ENCODE results near the gene MST1R.

The MST1R gene

DNA sequence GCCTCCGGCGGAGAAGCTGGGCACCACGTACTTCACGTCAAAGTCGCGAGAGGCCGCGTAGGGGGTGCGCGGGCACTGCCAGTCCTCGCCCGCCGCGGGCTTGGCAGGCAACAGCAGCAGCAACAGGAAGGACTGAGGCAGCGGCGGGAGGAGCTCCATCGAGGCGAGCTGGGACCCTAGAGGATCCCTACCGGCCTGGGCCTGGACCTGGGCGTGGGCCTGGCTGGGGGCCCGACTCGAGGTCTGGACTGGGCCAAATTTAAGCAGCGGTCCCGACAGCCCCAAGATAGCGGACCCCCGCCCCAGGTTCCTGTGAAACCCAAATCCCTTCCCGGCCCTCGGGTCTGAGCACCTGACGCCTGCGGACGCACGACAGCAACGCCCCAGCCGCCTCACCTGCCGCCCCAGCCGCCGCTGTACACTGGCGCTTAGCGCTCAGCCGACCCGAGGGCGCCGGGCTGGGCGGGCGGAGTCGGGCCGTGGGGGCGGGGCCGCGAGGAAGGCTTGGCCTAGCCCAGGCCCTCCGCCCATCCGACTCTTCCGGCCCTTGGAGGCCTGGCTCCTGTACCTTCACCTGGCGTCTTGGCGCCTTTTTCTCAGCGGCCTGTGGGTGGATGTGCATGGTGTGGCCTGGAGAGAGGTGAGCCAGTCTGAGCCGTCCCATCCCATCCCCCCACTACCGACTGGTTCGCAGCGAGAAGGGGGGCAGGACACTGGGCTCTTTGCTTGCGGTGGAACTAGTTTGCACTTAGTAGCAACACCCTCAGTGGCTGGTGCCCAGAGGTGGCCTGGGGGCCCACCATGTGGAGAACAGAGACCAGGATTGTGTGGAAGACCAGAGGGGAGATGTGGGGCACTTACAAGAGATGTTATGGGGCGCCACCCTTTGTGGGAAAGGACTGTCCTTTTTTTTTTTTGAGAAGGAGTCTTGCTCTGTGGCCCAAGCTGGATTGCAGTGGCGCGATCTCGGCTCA, at the start of gene MST1R:
TSS of gene MST1R (minus strand) at position 423 of the 974 bp plus-strand sequence. CDS start at position 159, 264 bp downstream.
- CTCF ChIA-PET, result no interaction called here
- peak; percentile 59 for DNase-seq (ENCODE audit: extremely low spot score)
- TF ChIP-seq TARDBP (IDR thresholded peaks at IDR 0.05) (no peak), ARNT (IDR thresholded peaks at IDR 0.05) (no peak), HDGF (IDR thresholded peaks at IDR 0.05; ENCODE audit: borderline replicate concordance) (no peak), FOXA1 (IDR thresholded peaks at IDR 0.05) (no peak), NFRKB (IDR thresholded peaks at IDR 0.05) (no peak), BHLHE40 (IDR thresholded peaks at IDR 0.05; ENCODE audit: borderline replicate concordance) (no peak)
- POLR2A ChIA-PET, result interaction anchor here (1.0 kb wide), 2 partner anchors 11 to 26 kb away, joined by 3 read pairs; partner anchors contain the start of gene MON1A

DNA sequence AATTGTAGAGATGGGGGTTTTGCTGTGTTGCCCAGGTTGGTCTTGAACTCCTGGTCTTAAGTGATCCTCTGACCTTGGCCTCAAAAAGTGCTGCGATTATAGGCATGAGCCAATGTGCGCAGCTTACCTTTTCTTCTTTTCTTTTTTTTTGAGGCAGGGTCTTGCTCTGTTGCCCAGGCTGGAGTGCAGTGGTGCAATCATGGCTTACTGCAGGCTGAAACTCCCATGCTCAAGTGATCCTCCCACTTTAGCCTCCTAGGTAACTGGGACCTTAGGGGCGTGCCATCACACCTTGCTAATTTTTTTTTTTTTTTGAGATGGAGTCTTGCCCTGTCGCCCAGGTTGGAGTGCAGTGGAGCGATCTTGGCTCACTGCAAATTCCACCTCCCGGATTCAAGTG, 49.3 kb upstream of the MST1R start:
- POLR2A ChIA-PET, result no interaction called here
- CTCF ChIA-PET, result no interaction called here
- TF ChIP-seq HDGF (IDR thresholded peaks at IDR 0.05; ENCODE audit: borderline replicate concordance), result no peak
- no peak for TF ChIP-seq NFRKB (IDR thresholded peaks at IDR 0.05)
- TF ChIP-seq ZNF384 (IDR thresholded peaks at IDR 0.05), result no peak
- TF ChIP-seq SUZ12 (IDR thresholded peaks at IDR 0.05), result no peak
- no peak for TF ChIP-seq FOXM1 (IDR thresholded peaks at IDR 0.05; ENCODE audit: borderline replicate concordance)
- TF ChIP-seq LEF1 (IDR thresholded peaks at IDR 0.05; ENCODE audit: borderline replicate concordance), result no peak
- TF ChIP-seq TARDBP (IDR thresholded peaks at IDR 0.05), result no peak
- no peak for TF ChIP-seq ARNT (IDR thresholded peaks at IDR 0.05)
- TF ChIP-seq, protein P1, sequence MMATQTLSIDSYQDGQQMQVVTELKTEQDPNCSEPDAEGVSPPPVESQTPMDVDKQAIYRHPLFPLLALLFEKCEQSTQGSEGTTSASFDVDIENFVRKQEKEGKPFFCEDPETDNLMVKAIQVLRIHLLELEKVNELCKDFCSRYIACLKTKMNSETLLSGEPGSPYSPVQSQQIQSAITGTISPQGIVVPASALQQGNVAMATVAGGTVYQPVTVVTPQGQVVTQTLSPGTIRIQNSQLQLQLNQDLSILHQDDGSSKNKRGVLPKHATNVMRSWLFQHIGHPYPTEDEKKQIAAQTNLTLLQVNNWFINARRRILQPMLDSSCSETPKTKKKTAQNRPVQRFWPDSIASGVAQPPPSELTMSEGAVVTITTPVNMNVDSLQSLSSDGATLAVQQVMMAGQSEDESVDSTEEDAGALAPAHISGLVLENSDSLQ (IDR thresholded peaks at IDR 0.05), result no peak
- TF ChIP-seq FOXK2 (IDR thresholded peaks at IDR 0.05), result no peak
- TF ChIP-seq L3MBTL2 (conservative IDR thresholded peaks at IDR 0.05), result no peak
- no peak for TF ChIP-seq CTBP1 (IDR thresholded peaks at IDR 0.05; ENCODE audit: borderline replicate concordance)
- DNase-seq (ENCODE audit: extremely low spot score), result no peak

DNA sequence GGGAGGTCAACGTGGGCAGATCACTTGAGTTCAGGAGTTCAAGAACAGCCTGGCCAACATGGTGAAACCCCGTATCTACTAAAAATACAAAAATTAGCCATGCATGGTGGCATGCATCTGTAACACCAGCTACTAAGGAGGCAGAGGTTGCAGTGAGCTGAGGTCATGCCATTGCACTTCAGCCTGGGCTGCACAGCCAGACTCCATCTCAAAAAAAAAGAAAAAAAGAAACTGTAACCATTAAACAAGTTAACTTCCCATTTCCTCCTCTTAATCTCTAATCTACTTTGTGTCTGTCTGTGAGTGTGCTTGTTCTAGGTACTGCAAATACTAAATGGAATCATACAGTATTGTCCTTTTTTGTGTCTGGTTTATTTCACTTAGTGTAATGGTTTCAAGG, 39.0 kb upstream of the MST1R start:
- CTCF ChIA-PET, result no interaction called here
- DNase-seq (ENCODE audit: extremely low spot score), result no peak
- POLR2A ChIA-PET, result no interaction called here
- TF ChIP-seq BHLHE40 (IDR thresholded peaks at IDR 0.05; ENCODE audit: borderline replicate concordance), result no peak
- no peak for TF ChIP-seq ARNT (IDR thresholded peaks at IDR 0.05)
- TF ChIP-seq ZNF384 (IDR thresholded peaks at IDR 0.05), result no peak

DNA sequence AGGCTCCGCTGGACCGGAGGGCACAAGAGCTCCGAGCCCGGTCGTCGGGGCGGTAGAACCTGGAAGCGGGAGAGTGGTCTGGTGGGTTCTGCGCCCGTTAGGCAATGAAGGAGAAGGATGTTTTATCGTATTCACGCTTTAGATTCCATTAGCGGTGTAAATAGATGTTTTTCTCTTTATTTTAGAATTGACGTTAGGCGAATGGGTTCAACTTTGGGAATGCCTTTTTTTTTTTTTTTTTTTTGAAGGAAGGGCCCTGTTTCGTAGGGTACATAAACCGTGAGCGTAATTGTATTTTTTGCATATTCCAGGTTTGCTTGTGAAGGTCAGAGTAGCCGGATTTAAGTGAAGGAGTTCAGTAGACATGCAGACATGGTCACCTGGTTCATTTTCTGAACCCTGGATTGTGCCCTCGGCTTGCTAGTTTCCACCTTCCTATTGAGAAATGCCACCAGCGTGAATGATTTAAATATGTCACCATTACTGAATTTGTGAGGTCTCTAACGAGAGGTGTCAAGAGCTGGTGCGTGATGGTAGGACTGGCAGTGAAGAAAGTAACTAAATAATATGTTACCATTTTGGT, 37.1 kb upstream of the MST1R start:
- POLR2A ChIA-PET, result interaction anchor here (1.0 to 2.8 kb wide), 12 partner anchors 9 to 164 kb away, joined by 3 to 72 read pairs (median 6); partner anchors contain the start of genes IP6K1 and MON1A
- DNase-seq (ENCODE audit: extremely low spot score), result no peak
- TF ChIP-seq L3MBTL2 (conservative IDR thresholded peaks at IDR 0.05), result no peak
- no peak for TF ChIP-seq LEF1 (IDR thresholded peaks at IDR 0.05; ENCODE audit: borderline replicate concordance)
- TF ChIP-seq ZNF384 (IDR thresholded peaks at IDR 0.05), result peak; percentile 74
- no peak for TF ChIP-seq NFRKB (IDR thresholded peaks at IDR 0.05)
- TF ChIP-seq FOXA1 (IDR thresholded peaks at IDR 0.05), result no peak
- no peak for TF ChIP-seq FOXK2 (IDR thresholded peaks at IDR 0.05)
- no peak for TF ChIP-seq SUZ12 (IDR thresholded peaks at IDR 0.05)
- TF ChIP-seq, protein P1 (IDR thresholded peaks at IDR 0.05), result no peak
- CTCF ChIA-PET, result interaction anchor here (0.6 to 1.0 kb wide), 4 partner anchors 21 to 107 kb away, joined by 3 to 5 read pairs (median 3); no protein-coding TSS in a partner anchor

DNA sequence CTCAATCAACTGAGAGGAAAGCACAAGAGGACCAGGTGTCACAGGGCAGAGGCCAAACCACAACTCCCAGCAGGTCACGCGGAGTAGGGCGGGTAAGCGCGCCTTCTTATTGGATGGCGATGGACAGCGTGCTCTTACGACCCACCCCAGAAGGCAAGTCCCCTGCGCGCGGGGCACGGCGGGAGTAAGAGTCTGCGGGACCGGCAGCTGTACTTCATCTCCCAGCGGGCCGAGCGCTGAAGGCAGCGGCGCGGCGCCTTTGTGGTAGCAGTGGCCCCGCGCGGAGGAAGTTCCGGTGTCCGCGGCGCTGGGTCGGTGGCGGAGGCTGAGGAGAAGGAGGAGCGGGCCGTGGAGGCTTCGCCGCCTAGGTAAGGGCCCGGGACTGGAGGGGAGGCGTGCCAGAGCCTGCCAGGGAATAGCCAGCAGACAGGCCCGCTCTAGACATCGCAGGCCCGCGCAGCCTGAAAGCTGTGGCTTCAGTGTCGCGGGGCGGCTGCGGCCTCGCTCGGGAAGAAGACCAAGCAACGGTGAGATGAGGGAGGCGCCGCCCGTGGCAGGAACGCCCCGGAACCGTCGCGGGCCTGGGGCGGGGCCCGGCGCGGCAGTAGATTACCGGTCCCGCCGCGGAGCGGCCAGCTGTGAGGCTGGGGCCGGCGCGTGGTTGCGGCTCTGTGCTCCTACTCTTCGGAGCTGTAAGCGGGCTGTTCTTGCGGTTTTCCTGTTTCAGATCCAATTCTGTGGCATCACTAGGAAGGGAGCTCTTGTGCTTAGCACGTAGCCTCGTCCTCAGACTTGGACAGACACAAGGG, 36.4 kb upstream of the MST1R start, which contains the start of gene RBM6:
TSS of gene RBM6 (plus strand) at position 293 of the 809 bp plus-strand sequence. CDS start 22,492 bp downstream, outside the sequence.
- ChIA-PET CTCF (interaction anchor here (0.6 to 1.2 kb wide), 3 partner anchors 9 to 107 kb away, joined by 3 read pairs; no protein-coding TSS in a partner anchor), POLR2A (interaction anchor here (0.6 to 2.8 kb wide), 14 partner anchors 10 to 165 kb away, joined by 3 to 72 read pairs (median 6); partner anchors contain the start of genes IP6K1 and MON1A)
- DNase-seq (ENCODE audit: extremely low spot score), result peak; percentile 96
- TF ChIP-seq CTBP1 (IDR thresholded peaks at IDR 0.05; ENCODE audit: borderline replicate concordance) (no peak), HDGF (IDR thresholded peaks at IDR 0.05; ENCODE audit: borderline replicate concordance) (peak; percentile 25; the same call in 1 of the 2 replicates), ZNF384 (IDR thresholded peaks at IDR 0.05) (no peak), SUZ12 (IDR thresholded peaks at IDR 0.05) (no peak), L3MBTL2 (conservative IDR thresholded peaks at IDR 0.05) (peak; percentile 98), NFRKB (IDR thresholded peaks at IDR 0.05) (no peak), LEF1 (IDR thresholded peaks at IDR 0.05; ENCODE audit: borderline replicate concordance) (no peak), TARDBP (IDR thresholded peaks at IDR 0.05) (no peak), FOXA1 (IDR thresholded peaks at IDR 0.05) (no peak), FOXM1 (IDR thresholded peaks at IDR 0.05; ENCODE audit: borderline replicate concordance) (no peak), ARNT (IDR thresholded peaks at IDR 0.05) (no peak), BHLHE40 (IDR thresholded peaks at IDR 0.05; ENCODE audit: borderline replicate concordance) (no peak), ELF4 (IDR thresholded peaks at IDR 0.05) (peak; percentile 77), SP1 (IDR thresholded peaks at IDR 0.05) (no peak), FOXK2 (IDR thresholded peaks at IDR 0.05) (no peak)
- TF ChIP-seq, protein P1 (IDR thresholded peaks at IDR 0.05), result 0 out of 2 replicates have a peak, but pooled peaks have one; percentile 35
